GM18951 (cell line): ENCODE results near the gene HEPHL1.

Source experiments
- POLR2A ChIP-seq: IDR thresholded peaks from 4 replicates; pipeline ENCODE4 v1.6.1; 2011; ENCODE audit warnings: mild to moderate bottlenecking; ENCODE audit not compliant: insufficient read length, insufficient read depth; ENCODE audit errors: extremely low read depth
- in situ Hi-C: fragments of 300-500 bp; cut with MboI; formaldehyde crosslinking; loops from one replicate; pipeline ENCODE4 v1.12.0; 2022; ENCODE audit warnings: low sequenced_read_pairs, mixed read lengths, inconsistent platforms; ENCODE audit not compliant: unreplicated experiment

Gene HEPHL1

GRCh38 chr11:94000659-94001058 is 20.5 kb upstream of the HEPHL1 start:
- in situ Hi-C loops, result no loop called here
- no peak for TF ChIP-seq POLR2A

- in situ Hi-C loops, result no loop called here
- no peak for TF ChIP-seq POLR2A
Measured at GRCh38 chr11:94002226-94002625, 18.9 kb upstream of the HEPHL1 start.

- no peak for TF ChIP-seq POLR2A
- in situ Hi-C loops, result no loop called here
Measured at GRCh38 chr11:94007426-94007825, 13.7 kb upstream of the HEPHL1 start.

- in situ Hi-C loops, result no loop called here
- TF ChIP-seq POLR2A, result no peak
Measured at GRCh38 chr11:94007906-94008305, 13.2 kb upstream of the HEPHL1 start.

- in situ Hi-C loops, result no loop called here
- TF ChIP-seq POLR2A, result no peak
Measured at GRCh38 chr11:94010136-94010535, 11.0 kb upstream of the HEPHL1 start.

GRCh38 chr11:94011478-94011877 is 9.7 kb upstream of the HEPHL1 start:
- in situ Hi-C loops, result no loop called here

GRCh38 chr11:94017446-94017845 is 3.7 kb upstream of the HEPHL1 start:
- no peak for TF ChIP-seq POLR2A
- in situ Hi-C loops, result no loop called here

More at GRCh38 chr11:94011478-94011877, 9.7 kb upstream of the HEPHL1 start:
- no peak for TF ChIP-seq POLR2A

- in situ Hi-C loops, result no loop called here
- no peak for TF ChIP-seq POLR2A
Measured at GRCh38 chr11:94018721-94019120, 2.4 kb upstream of the HEPHL1 start.

- TF ChIP-seq POLR2A, result no peak
- in situ Hi-C loops, result no loop called here
Measured at GRCh38 chr11:94023856-94024255, 2.7 kb downstream of the HEPHL1 start.

- TF ChIP-seq POLR2A, result no peak
- in situ Hi-C loops, result no loop called here
Measured at GRCh38 chr11:94024547-94024946, 3.4 kb downstream of the HEPHL1 start.

- in situ Hi-C loops, result no loop called here
- TF ChIP-seq POLR2A, result no peak
Measured at GRCh38 chr11:94025690-94026394, 4.7 kb downstream of the HEPHL1 start.

GRCh38 chr11:94027210-94027609 is 6.1 kb downstream of the HEPHL1 start:
- in situ Hi-C loops, result no loop called here
- TF ChIP-seq POLR2A, result no peak

- no peak for TF ChIP-seq POLR2A
- in situ Hi-C loops, result no loop called here
Measured at GRCh38 chr11:94028436-94028835, 7.3 kb downstream of the HEPHL1 start.

GRCh38 chr11:94030059-94030458 is 8.9 kb downstream of the HEPHL1 start:
- no peak for TF ChIP-seq POLR2A
- in situ Hi-C loops, result no loop called here

- no peak for TF ChIP-seq POLR2A
- in situ Hi-C loops, result no loop called here
Measured at GRCh38 chr11:94031625-94032024, 10.5 kb downstream of the HEPHL1 start.

GRCh38 chr11:94032066-94032465 is 10.9 kb downstream of the HEPHL1 start:
- no peak for TF ChIP-seq POLR2A
- in situ Hi-C loops, result no loop called here
